Metanephros (tissue), 2 donors: ENCODE data around the gene LRRC74B. TPM values are rescaled to one million over a fixed set of nuclear protein-coding genes. Genes with fewer than 3 reads are reported as not detected.

ENCODE experiments used
- small RNA-seq: library from RNA; depleted of rRNA; stranded (forward); fragments of <200 nt; gene quantifications from one replicate; pipeline ENCODE3, GENCODE V24; 2014; ENCODE audit warnings: low replicate concordance
- total RNA-seq: library from RNA; depleted of rRNA; stranded (reverse); fragments of >200 nt; gene quantifications from one replicate; pipeline ENCODE4 v1.2.3, GENCODE V29; 2014

The LRRC74B gene, protein sequence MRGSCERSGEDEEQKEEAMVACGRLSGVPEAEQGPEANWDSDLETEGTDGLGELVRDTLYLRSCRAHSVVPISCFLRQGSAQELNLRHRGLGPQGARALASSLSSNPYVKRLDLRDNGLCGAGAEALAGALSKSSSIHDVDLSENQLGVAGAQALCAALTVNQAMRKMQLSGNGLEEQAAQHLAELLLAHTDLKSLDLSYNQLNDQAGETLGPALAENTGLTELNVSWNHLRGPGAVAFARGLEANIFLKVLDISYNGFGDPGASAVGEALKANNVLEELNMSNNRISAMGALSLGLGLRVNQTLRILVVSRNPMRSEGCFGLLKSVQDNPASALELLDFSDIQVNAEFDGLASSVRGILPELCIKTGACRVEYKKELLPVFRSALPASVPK
- total RNA-seq: not detected

DNA sequence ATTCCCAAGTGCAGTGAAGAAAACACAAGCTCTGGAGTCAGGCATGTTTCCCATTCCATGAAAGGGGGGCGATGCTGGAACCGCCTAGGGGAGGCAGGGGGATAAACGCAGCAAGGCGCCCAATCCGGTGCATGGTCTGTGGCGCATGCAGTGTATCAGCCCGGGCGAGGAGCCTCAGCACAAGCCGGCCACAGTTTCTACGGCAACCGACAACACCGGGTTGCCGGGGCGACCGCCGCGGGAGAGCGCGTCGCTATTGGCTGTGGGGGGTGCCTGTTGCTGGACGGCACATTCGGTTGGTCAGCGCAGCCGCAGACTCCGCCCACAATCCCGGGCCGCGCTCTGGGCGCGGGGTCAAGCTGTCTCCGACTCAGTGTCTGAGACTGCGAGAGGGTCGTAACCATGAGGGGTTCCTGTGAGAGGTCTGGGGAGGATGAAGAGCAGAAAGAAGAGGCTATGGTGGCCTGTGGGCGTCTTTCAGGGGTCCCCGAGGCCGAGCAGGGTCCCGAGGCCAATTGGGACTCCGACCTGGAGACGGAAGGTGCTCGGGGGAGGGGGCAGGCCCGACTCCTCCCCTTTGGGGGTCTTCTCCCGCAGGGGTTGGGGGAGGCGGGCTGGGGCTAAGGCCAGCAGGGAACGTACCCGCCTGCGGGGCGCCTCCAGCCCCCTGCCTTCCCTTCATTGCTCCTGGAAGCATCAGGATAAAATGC is at the start of gene LRRC74B:
Gene LRRC74B (plus strand): TSS at position 362 of the 710 bp plus-strand sequence. CDS start 41 bp downstream, at position 403.

DNA sequence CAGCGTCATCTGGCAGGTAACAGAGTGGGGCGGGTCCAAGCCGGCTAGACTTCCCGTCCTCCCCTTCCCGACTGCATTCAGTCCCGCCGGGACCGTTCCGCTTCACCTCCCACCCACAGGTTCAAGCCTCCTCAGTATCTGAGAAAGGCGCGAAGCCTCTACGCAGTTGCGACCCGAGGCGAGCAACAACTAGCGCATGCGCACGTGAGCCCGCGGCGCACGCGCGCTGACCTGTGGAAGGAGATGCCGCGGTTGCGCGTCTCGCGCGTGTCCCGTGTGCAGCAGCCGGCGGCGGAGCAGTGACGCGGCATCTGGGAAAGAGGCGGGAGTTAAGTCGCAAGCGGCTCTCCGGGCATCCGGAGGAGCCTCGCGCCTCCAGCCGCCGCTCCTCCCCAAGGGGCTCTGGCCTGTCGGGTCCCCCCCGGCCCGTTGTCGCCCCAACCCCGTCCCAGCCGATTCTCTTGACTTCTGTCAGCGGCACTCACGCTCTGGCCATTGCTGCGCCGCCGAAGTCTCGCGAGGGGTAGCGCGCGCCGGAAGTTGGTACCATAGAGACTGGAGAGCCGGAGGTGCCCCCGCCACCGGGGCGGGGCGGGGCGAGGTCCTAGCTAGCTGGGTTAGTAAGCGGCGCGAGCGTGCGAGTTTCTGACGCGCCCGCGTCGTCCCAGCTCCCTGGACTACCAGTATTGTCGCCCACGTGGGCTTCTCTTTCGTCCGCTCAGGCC is 44.0 kb upstream of the LRRC74B start, which contains the start of gene THAP7:
Gene THAP7 (minus strand): TSS at position 518 of the 725 bp plus-strand sequence. CDS start 207 bp downstream, at position 311.

DNA sequence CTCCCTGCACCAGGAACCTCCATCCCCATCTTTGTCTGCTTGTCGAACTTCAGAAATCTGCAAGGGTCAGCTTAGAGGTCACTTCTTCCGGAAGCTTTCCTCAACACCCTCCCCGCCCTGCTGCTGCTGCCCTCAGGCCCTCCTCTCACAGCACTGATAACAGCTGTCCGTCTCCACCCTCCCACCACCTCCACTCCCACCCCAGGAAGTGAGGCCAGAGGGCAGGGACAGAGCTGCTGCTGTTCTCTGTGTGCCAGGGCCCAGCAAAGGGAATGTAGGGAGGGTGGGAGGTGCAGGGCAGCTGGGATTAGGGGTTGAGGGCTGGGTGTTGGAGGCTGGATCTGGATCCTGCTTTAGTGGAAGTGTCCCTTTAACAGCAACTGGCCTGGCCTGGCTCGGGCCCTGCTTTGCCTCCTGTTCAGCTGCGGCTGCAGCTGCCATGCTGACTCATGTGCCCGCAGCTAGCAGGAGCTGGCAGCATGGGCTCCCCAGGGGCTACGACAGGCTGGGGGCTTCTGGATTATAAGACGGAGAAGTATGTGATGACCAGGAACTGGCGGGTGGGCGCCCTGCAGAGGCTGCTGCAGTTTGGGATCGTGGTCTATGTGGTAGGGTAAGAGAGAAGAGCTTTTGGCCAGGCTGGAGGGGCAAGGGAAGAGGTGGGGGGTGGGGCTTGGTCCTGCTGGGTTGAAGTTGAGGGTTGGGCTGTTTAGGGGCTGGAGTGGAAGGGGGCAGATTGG is 30.9 kb upstream of the LRRC74B start, which contains the start of gene P2RX6:
Gene P2RX6 (plus strand): TSS at position 440 of the 740 bp plus-strand sequence. CDS start 10 bp downstream, at position 450.

DNA sequence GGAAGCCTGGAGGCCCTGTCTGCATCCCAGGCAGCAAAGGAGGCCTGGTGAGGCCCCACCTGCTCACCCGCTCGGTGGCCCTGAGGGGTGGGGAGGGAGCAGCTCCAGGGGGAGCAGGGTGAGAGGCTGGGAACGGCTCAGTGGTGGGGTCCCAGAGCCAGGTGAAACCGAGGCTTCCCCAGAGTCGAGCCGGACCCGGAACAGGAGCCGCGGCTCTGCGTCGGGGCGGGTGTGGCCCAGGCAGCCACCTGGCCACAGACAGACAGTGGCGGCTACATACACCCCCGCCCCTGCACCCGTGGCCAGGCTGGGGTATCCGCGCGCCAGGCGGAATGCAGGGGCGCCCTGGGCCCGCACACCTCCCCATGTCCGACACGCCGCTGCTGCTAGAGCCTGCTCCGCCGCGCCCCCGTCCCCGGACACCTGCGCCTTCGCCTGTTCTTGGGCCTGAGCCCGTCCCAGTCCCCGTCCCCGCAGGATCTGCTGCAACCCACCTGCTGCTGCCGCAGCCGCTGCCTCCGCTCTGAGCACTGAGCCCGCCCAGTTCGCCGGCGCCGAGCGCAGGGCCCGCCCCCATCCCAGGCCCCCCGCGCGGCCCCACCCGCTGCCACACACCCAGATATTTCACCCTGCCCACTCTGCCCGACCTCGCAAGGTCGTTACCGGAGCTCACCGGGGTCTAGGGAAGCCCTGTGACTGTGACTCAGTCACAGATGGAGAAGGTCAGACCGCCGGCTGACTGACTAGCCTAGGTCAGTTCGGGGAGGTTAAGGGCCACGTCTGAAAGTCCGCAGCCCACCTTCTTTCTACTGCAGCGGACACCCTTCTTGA is 13.5 kb upstream of the LRRC74B start, which contains the start of gene SLC7A4:
Gene SLC7A4 (minus strand): TSS at position 525 of the 831 bp plus-strand sequence. CDS start 749 bp downstream, outside the sequence.

Small RNAs within 50 kb of the gene (small RNA-seq; reads per million reads assigned to genes)
- gene MIR649: not detected

Other genes starting within 250 kb of the LRRC74B start
- gene PI4KA, start 187.1 kb upstream of the LRRC74B start, total RNA-seq: 76.4 TPM
- gene SNAP29, start 186.9 kb upstream of the LRRC74B start, total RNA-seq: 12.1 TPM
- 65.0 TPM for gene CRKL, start 128.5 kb upstream of the LRRC74B start, total RNA-seq
- 0.99 TPM for gene AIFM3, start 78.7 kb upstream of the LRRC74B start, total RNA-seq
- 78.5 TPM for gene LZTR1, start 63.6 kb upstream of the LRRC74B start, total RNA-seq
- gene THAP7, start 43.8 kb upstream of the LRRC74B start, total RNA-seq: 30.2 TPM
- gene P2RX6, start 30.8 kb upstream of the LRRC74B start, total RNA-seq: 2.3 TPM
- gene SLC7A4, start 13.4 kb upstream of the LRRC74B start, total RNA-seq: 1.3 TPM